GM12865 (cell line): ENCODE data around the gene ATM.

Experiments
- DNase-seq: peaks from one replicate; pipeline ENCODE4 v3.0.0; 2010; ENCODE audit warnings: low read depth
- H3K4me3 ChIP-seq: 2 replicates; pipeline ENCODE4 v1.5.1; 2011; ENCODE audit warnings: mild to moderate bottlenecking, low read depth, low read length, control low read depth
- CTCF ChIP-seq: IDR thresholded peaks from 2 replicates; pipeline ENCODE4 v1.5.1; 2011; ENCODE audit warnings: low read length, control low read depth, low read depth, inconsistent platforms; ENCODE audit not compliant: insufficient read depth; ENCODE audit errors: missing control alignments

Gene ATM

GRCh38 chr11:108226036-108226435, 3.2 kb downstream of the ATM start:
- no peak for DNase-seq
- peak overlapping the region; percentile 90 for H3K4me3 ChIP-seq
- TF ChIP-seq CTCF: no peak

GRCh38 chr11:108228251-108228650, 5.4 kb downstream of the ATM start:
- TF ChIP-seq CTCF: no peak
- no peak for DNase-seq
- no peak overlapping the region for H3K4me3 ChIP-seq

GRCh38 chr11:108233277-108233945, 10.5 kb downstream of the ATM start:
- H3K4me3 ChIP-seq: no peak overlapping the region
- no peak for DNase-seq
- no peak for TF ChIP-seq CTCF

- no peak for TF ChIP-seq CTCF
- DNase-seq: no peak
- no peak overlapping the region for H3K4me3 ChIP-seq
Observed at GRCh38 chr11:108235192-108235591, 12.3 kb downstream of the ATM start.

GRCh38 chr11:108235633-108236032, 12.8 kb downstream of the ATM start:
- H3K4me3 ChIP-seq: no peak overlapping the region
- DNase-seq: no peak
- no peak for TF ChIP-seq CTCF

- DNase-seq: peak; percentile 32
- H3K4me3 ChIP-seq: no peak overlapping the region; the same call in 1 of the 2 replicates
- no peak for TF ChIP-seq CTCF
Observed at GRCh38 chr11:108237058-108237481, 14.2 kb downstream of the ATM start.

- DNase-seq: no peak
- no peak for TF ChIP-seq CTCF
- no peak overlapping the region for H3K4me3 ChIP-seq
Observed at GRCh38 chr11:108239076-108239475, 16.2 kb downstream of the ATM start.
